Brain pericyte (primary cell): ENCODE measurements around the gene SERGEF.
"Not testable (repeated sequence)": the region's sequence is repeated elsewhere in the genome, so short reads cannot be mapped to it uniquely, and the experiment has no call there.

Experiments
- DNase-seq: peaks from one replicate; pipeline ENCODE4 v3.0.0-alpha.2; 2012; ENCODE audit warnings: low read depth, low spot score

SERGEF gene

DNA sequence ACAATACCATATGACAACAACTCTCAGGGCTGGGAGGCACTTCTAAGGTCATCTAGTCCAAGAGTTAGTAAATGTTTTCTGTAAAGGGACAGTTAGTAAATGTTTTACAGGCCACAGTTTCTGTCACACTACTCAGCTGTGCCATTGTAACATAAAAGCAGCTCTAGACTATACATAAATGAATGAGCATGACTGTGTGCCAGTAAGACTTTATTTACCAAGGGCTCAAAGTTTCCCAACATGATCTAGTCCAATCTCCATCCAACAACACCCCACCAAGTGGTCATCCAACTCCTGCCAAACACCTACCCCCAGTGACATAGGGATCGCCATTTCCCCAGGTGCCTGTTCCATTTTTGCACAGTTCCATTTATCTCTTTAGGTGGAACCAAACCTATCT, 12.1 kb downstream of the SERGEF start:
- DNase-seq: no peak

- DNase-seq: not testable (repeated sequence)
Measured at GRCh38 chr11:18000128-18000527, 12.7 kb downstream of the SERGEF start.

DNA sequence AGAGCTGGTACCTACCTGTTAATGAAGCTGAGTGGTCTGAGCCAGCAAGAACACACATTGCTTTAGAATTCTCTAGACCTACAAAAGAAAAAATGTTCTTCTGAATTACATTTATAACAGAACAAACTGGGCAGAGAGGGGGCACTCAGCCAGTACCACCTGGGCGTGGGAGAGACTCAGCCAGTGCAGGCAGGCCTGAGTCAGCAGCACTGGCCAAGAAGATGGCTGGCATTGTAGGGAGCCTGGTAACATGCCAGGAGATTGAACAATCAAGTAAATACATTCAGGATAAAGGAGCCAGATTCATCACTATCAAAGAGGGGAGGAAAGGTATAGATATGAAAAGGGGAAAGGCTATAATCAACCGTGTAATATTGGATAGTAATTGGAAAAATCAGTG, 19.9 kb downstream of the SERGEF start:
- no peak for DNase-seq

GRCh38 chr11:17991783-17992433, 20.9 kb downstream of the SERGEF start:
- DNase-seq: no peak

DNA sequence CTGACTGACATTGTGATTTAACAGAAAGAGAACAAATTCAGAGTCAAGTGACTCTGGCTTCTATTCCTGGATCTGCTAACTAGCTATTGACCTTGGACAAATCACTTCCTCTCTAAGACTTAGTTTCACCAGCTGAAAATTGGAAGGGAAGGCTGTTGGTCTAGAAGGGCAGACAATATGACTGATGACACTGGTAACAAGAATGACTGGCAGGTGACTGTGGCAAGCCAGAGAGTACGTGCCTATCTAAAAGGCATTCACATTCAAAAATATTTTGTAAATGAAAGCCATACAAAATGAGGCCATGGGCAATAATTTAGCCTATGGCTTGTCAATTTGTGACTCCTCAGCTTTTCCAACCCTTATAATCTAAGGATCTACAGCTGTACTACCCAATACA, 23.5 kb downstream of the SERGEF start:
- no peak for DNase-seq

DNA sequence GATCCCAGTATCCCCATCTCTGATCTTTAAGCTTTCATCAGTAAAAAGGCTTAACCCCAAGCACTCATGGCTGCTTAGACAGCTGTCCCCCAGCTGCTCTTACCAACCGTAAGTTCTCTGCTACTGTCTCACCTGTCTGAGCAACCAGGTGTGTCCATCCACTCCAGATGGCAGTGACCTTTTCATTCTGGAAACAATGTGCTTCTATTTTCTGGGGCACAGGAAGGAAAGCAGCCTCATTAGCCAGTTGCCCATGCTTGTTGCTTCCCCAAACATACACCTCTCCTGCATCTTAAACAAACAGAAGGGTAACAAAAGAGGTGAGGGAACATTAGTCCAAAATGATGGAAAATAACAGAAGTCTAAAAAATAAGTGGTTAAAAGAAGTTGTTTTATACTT, 24.4 kb downstream of the SERGEF start:
- DNase-seq: no peak

GRCh38 chr11:17987826-17988225, 25.0 kb downstream of the SERGEF start:
- no peak for DNase-seq

GRCh38 chr11:17986711-17987220, 26.1 kb downstream of the SERGEF start:
- no peak for DNase-seq

DNA sequence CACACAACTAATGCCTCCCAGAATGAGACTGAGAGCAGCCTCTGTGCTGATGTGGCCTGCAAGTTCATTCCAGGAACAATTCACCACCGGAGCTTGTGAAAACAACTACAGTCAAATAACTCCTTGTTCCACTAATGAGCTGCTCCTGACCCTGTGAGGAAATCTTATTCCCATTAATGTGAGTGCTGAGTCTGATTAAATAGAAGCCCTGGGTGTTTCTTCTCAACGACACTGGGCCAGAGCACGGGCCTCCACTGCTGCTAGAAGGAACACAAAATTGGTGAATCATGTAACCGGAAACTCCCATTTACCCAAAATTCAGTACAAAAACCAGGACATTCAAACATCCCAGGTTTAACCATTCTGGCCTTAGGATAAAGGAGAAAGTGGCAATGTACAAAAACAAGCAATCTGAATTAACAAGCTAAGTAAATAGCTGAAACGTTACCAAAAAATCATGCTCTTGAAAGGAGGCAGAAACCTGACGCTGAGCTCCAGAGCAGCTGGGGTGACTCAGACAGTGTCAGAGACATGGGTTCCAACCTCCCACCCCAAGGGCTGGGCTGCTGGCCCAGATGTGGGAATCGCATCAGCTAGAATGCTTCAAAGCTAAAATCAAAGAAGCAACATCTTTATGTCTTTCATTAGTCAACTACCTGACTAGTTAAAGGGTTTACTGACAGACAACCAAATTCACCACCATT, 26.7 kb downstream of the SERGEF start:
- no peak for DNase-seq

GRCh38 chr11:17985517-17985916, 27.3 kb downstream of the SERGEF start:
- DNase-seq: no peak

GRCh38 chr11:17983569-17983968, 29.3 kb downstream of the SERGEF start:
- DNase-seq: no peak

DNA sequence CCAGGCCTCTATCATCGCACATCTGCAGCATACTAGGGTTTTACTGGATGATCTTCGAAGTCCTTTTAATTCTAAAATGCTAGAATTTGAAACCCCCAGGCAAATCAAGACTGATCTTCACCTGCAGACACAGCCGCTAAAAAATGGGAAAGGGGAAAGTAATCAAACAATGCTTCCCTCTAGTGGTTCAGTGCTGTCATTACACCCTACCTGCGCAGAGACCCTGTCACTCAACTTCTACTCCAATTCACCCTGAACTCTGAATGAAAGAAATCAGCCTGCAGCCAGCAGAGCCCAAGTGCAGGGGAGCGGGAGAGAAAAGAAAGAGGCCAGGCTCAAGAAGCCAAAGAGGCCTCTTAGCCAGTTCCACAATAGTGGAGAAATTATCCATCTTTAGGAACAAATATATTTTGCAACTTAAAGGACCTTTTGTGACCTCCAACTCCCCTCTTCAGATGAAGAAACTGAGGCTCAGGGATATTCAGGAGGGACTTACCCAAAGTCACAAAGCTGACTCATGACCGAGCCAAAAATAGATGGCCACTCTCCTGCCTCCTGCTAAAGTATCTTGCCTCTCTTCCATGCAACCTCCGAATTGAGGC, 33.0 kb downstream of the SERGEF start:
- DNase-seq: no peak

GRCh38 chr11:17978553-17979287, 34.1 kb downstream of the SERGEF start:
- DNase-seq: no peak

GRCh38 chr11:17976651-17977050, 36.2 kb downstream of the SERGEF start:
- no peak for DNase-seq

DNA sequence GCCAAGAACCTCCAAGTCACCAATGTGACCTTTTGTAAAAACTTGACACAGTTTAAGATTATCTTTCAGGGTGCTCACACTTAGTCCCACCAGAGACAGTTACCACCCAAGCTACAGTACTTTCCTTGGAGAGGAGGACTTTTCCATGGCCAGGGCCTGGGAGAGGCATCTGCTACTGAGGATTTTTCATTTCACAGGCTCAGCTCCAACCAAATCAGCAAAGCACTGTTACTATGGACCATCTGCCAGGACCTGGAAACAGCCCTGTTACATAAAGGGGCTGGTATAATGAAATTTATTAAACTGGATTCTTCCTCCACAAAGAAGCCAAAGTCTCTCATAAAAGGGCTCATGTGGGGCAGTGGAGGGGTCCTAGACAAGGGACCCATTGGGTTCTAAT, 38.6 kb downstream of the SERGEF start:
- DNase-seq: no peak

GRCh38 chr11:17972987-17973386, 39.9 kb downstream of the SERGEF start:
- DNase-seq: peak; percentile 18

DNA sequence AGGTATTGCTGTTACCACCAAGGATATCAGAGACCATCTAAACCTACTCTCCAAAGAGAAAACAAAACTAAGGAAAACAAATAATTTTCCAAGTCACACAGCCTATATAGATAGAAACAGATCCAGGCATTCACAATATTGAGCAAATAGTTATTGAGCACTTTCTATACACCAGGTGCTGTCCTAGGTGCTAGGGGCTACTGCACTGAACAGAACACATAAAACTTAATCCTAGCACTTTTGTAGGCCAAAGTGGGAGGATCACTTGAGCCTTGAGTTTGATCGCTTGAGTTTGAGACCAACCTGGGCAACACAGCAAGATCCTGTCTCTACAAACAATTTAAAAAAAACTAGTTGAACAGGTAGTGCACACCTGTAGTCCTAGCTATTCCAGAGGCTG, 44.6 kb downstream of the SERGEF start:
- no peak for DNase-seq

GRCh38 chr11:17967661-17968060, 45.2 kb downstream of the SERGEF start:
- no peak for DNase-seq

DNA sequence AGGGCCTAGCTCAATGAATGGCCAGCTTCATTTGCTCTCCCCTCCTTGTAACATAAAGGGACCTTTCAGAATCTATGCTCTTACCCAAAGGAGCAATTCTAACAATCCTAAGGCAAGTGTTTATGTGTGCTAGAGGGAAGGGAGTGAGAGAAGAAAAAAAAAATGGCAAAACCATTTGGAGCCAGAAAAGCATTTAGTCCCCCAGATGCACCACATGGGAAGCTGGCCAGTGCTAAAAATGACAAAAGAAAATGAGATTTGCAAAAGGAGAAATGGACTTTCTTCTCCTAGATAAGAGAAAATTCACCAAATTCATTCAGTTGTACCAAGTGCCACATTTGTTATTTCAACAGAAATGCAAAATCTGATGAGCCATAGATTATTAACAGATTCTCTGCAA, 52.8 kb downstream of the SERGEF start:
- DNase-seq: no peak

- DNase-seq: no peak
Measured at GRCh38 chr11:17958446-17958845, 54.4 kb downstream of the SERGEF start.

GRCh38 chr11:17954395-17955252, 58.2 kb downstream of the SERGEF start:
- DNase-seq: no peak
